Bronchus fibroblast of lung (primary cell): ENCODE measurements around the gene OSBPL10. TPM values are rescaled to one million over a fixed set of nuclear protein-coding genes. Genes with fewer than 3 reads are reported as not detected.

ENCODE experiments used
- total RNA-seq: library from RNA; depleted of rRNA; stranded (reverse); fragments of >200 nt; gene quantifications from 2 replicates; pipeline ENCODE4 v1.2.3, GENCODE V29; 2015

OSBPL10 gene, protein sequence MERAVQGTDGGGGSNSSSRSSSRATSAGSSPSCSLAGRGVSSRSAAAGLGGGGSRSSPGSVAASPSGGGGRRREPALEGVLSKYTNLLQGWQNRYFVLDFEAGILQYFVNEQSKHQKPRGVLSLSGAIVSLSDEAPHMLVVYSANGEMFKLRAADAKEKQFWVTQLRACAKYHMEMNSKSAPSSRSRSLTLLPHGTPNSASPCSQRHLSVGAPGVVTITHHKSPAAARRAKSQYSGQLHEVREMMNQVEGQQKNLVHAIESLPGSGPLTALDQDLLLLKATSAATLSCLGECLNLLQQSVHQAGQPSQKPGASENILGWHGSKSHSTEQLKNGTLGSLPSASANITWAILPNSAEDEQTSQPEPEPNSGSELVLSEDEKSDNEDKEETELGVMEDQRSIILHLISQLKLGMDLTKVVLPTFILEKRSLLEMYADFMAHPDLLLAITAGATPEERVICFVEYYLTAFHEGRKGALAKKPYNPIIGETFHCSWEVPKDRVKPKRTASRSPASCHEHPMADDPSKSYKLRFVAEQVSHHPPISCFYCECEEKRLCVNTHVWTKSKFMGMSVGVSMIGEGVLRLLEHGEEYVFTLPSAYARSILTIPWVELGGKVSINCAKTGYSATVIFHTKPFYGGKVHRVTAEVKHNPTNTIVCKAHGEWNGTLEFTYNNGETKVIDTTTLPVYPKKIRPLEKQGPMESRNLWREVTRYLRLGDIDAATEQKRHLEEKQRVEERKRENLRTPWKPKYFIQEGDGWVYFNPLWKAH
- total RNA-seq, result 5.7 and 8.2 TPM in 2 replicates

DNA sequence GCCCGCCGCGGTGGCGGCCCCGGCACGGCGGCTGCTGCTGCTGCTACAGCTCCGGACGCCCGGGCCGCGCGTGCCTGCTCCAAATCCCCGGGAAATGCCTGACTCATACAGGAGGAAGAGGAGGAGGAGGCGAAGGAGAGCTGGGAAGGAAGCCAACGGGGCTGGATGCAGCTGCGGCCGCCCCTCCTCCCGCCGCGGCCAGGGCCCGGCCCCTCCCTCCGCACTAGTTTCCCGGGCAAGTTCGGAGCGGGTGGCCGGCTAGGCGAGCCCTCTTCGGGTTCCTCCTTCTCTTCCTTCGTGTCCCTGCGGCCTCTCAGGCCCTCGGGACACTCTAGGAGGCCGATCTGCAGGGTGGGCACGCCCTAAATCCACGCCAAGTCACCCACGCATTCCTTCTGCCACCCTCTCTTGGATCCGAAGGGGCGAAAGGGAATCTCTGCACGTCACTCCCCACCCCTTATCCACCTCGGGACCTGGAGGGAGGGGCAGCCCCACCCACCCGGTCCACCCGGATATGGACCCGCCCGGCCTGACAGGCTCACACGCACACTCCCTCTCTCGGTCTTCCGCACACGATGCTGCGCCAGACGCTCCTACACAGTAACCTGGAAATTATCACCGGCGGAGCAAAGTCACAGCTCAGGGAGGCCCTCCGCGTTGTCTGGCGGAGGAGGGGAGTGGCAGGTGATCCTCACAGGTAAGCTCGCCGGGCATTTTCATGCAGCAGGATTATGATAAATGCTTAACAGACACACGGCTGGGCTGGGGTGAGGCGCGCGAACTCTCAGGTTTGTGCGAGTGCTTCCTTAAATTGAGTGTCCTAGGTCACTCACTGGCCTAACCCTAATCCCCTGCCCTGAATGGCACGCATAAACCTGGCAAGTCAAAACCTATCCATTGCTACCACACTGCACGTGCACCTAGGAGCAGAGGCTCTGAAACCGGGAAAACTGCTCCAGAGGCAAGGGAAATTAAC is at the start of gene OSBPL10, which contains the start of gene ZNF860:
Gene OSBPL10 (minus strand): TSS at position 57 of the 976 bp plus-strand sequence. CDS start 83 bp downstream, outside the sequence.
Gene ZNF860 (plus strand): TSS at position 545 of the 976 bp plus-strand sequence. CDS start 7,330 bp downstream, outside the sequence.

Other genes with a start within 250 kb of the OSBPL10 start
- gene ZNF860, start 488 bp upstream of the OSBPL10 start, total RNA-seq, result 0.17 and 0.30 TPM in 2 replicates
- 7.7 and 10.1 TPM in 2 replicates for gene GPD1L, start 125.4 kb upstream of the OSBPL10 start, total RNA-seq